AG09309 (cell line): Measurements from ENCODE around the gene PTH1R.

Experiments used
- DNase-seq: peaks from one replicate; pipeline ENCODE4 v3.0.0-alpha.2; 2010; ENCODE audit warnings: low read depth
- H3K4me3 ChIP-seq: 2 replicates; pipeline ENCODE4 v1.5.1; 2011; ENCODE audit warnings: mild to moderate bottlenecking, low read depth, low read length, moderate library complexity; ENCODE audit not compliant: control insufficient read depth
- CTCF ChIP-seq: IDR thresholded peaks from 2 replicates; pipeline ENCODE4 v1.5.1; 2011; ENCODE audit warnings: mild to moderate bottlenecking, low read depth, low read length, inconsistent platforms; ENCODE audit not compliant: insufficient read depth, control insufficient read depth; ENCODE audit errors: missing control alignments

Gene PTH1R

GRCh38 chr3:46868287-46868686 is 9.2 kb upstream of the PTH1R start:
- DNase-seq, result no peak
- no peak overlapping the region for H3K4me3 ChIP-seq
- no peak for TF ChIP-seq CTCF

GRCh38 chr3:46868948-46869347 is 8.6 kb upstream of the PTH1R start:
- TF ChIP-seq CTCF, result no peak
- H3K4me3 ChIP-seq, result no peak overlapping the region
- no peak for DNase-seq

- no peak for TF ChIP-seq CTCF
- no peak for DNase-seq
Measured at GRCh38 chr3:46869440-46869839, 8.1 kb upstream of the PTH1R start.

GRCh38 chr3:46870651-46871050 is 6.9 kb upstream of the PTH1R start:
- TF ChIP-seq CTCF, result no peak
- no peak for DNase-seq
- no peak overlapping the region for H3K4me3 ChIP-seq

More at GRCh38 chr3:46869440-46869839, 8.1 kb upstream of the PTH1R start:
- H3K4me3 ChIP-seq, result no peak overlapping the region

GRCh38 chr3:46871222-46871621 is 6.3 kb upstream of the PTH1R start:
- no peak for DNase-seq
- TF ChIP-seq CTCF, result no peak
- H3K4me3 ChIP-seq, result no peak overlapping the region

GRCh38 chr3:46873521-46873920 is 4.0 kb upstream of the PTH1R start:
- no peak overlapping the region for H3K4me3 ChIP-seq
- TF ChIP-seq CTCF, result no peak
- no peak for DNase-seq

- no peak for DNase-seq
- no peak for TF ChIP-seq CTCF
- H3K4me3 ChIP-seq, result no peak overlapping the region
Measured at GRCh38 chr3:46874430-46874829, 3.1 kb upstream of the PTH1R start.
